ENCODE data around the gene RAB3GAP2.

DNA sequence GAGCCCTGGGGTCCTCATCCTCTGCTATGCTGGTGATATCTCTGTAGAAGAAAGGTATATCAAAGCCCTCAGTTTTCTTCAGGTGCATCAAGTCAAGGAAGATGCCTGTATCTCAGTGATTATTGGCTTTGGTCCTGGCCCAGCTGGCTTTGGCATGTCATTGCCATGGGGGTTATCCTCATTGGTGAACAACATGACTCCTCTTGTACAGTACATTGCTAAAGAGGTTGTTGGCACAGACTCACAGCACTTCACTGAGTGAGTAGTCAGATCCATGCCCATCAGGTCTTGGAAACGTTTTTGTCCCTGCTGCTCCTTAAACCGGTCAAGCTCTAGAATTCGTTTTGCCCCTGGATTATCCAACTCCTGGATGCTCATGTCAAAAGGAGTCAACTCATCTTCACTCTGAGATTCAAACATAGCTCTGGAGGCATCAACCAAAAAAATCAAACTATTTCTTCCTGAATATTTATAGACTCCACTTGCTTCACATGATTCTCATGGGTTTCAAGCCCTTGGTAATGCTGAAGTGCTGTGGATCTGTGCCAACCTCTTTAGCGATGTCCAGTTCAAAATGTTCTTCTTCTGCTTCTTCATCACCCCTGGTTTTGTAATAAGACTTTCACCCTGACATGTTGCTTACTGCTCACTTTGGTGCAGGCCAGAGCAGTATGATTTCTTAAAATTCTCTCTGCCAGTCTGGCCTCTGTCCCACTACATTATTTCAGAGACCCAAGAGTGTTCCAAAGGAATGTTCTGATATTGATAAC is 43.0 kb upstream of the RAB3GAP2 start:
- TF ChIP-seq, protein P1, sequence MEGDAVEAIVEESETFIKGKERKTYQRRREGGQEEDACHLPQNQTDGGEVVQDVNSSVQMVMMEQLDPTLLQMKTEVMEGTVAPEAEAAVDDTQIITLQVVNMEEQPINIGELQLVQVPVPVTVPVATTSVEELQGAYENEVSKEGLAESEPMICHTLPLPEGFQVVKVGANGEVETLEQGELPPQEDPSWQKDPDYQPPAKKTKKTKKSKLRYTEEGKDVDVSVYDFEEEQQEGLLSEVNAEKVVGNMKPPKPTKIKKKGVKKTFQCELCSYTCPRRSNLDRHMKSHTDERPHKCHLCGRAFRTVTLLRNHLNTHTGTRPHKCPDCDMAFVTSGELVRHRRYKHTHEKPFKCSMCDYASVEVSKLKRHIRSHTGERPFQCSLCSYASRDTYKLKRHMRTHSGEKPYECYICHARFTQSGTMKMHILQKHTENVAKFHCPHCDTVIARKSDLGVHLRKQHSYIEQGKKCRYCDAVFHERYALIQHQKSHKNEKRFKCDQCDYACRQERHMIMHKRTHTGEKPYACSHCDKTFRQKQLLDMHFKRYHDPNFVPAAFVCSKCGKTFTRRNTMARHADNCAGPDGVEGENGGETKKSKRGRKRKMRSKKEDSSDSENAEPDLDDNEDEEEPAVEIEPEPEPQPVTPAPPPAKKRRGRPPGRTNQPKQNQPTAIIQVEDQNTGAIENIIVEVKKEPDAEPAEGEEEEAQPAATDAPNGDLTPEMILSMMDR (IDR thresholded peaks at IDR 0.05) = no peak
- no peak for TF ChIP-seq POLR2AphosphoS5 (IDR thresholded peaks at IDR 0.05)
